GM12892 (cell line): ENCODE data around the gene OR1L4.

Source experiments
- POLR2A ChIP-seq: IDR thresholded peaks from 2 replicates; pipeline ENCODE4 v1.6.1; 2011; ENCODE audit warnings: low read depth, low read length, control low read depth
- POLR2AphosphoS5 ChIP-seq: IDR thresholded peaks from 2 replicates; pipeline ENCODE4 v1.6.1; 2011; ENCODE audit warnings: low read depth, low read length, control low read depth

- no peak for TF ChIP-seq POLR2AphosphoS5
- TF ChIP-seq POLR2A, result no peak
Measured at GRCh38 chr9:122754825-122755224, 31.0 kb downstream of the OR1L4 start.
